OCI-LY1 (cell line): Measurements from ENCODE around the gene CTPS1.

Experiments
- H2AFZ ChIP-seq: fragments of 200-600 bp; sonication (generic), shearing (Covaris generic); 2 replicates; pipeline ENCODE4 v1.6.0; 2014; ENCODE audit warnings: antibody characterized with exemption, mild to moderate bottlenecking, low read length
- H3F3A ChIP-seq: fragments of 200-600 bp; sonication (generic), shearing (Covaris generic); 2 replicates; pipeline ENCODE4 v1.6.0; 2014; ENCODE audit warnings: mild to moderate bottlenecking, antibody characterized with exemption, low read length, moderate library complexity; ENCODE audit not compliant: insufficient read depth
- H3K27ac ChIP-seq: fragments of 200-600 bp; sonication (generic); 2 replicates; pipeline ENCODE4 v1.5.1; 2014; ENCODE audit warnings: low read length, mixed run types, mild to moderate bottlenecking, low read depth; ENCODE audit not compliant: poor library complexity, severe bottlenecking
- H3K27me3 ChIP-seq: fragments of 200-600 bp; sonication (generic); 2 replicates; pipeline ENCODE4 v1.6.0; 2014; ENCODE audit warnings: antibody characterized with exemption, mild to moderate bottlenecking, low read length, moderate library complexity; ENCODE audit not compliant: insufficient read depth
- H3K36me3 ChIP-seq: fragments of 200-600 bp; sonication (generic); 2 replicates; pipeline ENCODE4 v1.6.1; 2014; ENCODE audit warnings: mild to moderate bottlenecking, antibody characterized with exemption, low read length, moderate library complexity, mixed read lengths; ENCODE audit not compliant: insufficient read depth
- H3K4me1 ChIP-seq: fragments of 200-600 bp; sonication (generic); 2 replicates; pipeline ENCODE4 v1.5.1; 2014; ENCODE audit warnings: mild to moderate bottlenecking, low read length, moderate library complexity; ENCODE audit not compliant: insufficient read depth, severe bottlenecking
- H3K4me2 ChIP-seq: fragments of 200-600 bp; sonication (generic), shearing (Covaris generic); 2 replicates; pipeline ENCODE4 v1.6.1; 2014; ENCODE audit warnings: low read length
- H3K4me3 ChIP-seq: fragments of 200-600 bp; sonication (generic); 2 replicates; pipeline ENCODE4 v1.5.1; 2014; ENCODE audit warnings: low read length, low read depth, mild to moderate bottlenecking, mixed read lengths; ENCODE audit not compliant: poor library complexity, severe bottlenecking
- H3K79me2 ChIP-seq: fragments of 200-600 bp; shearing (Covaris generic); 2 replicates; pipeline ENCODE4 v1.6.1; 2016; ENCODE audit warnings: mixed run types, low read length, mixed read lengths; ENCODE audit not compliant: insufficient read depth
- H3K9ac ChIP-seq: fragments of 200-600 bp; sonication (generic), shearing (Covaris generic); 2 replicates; pipeline ENCODE4 v1.6.1; 2014; ENCODE audit warnings: mild to moderate bottlenecking, low read length, mixed read lengths
- H3K9me2 ChIP-seq: fragments of 200-600 bp; sonication (generic), shearing (Covaris generic); 2 replicates; pipeline ENCODE4 v1.6.1; 2014; ENCODE audit warnings: low read depth, mild to moderate bottlenecking, low read length, mixed read lengths
- H3K9me3 ChIP-seq: fragments of 200-600 bp; shearing (Covaris generic); 2 replicates; pipeline ENCODE4 v1.6.1; 2014; ENCODE audit warnings: low read length, mixed read lengths
- H4K20me1 ChIP-seq: fragments of 200-600 bp; sonication (generic), shearing (Covaris generic); 2 replicates; pipeline ENCODE4 v1.6.0; 2016; ENCODE audit warnings: mild to moderate bottlenecking, low read length; ENCODE audit not compliant: insufficient read depth
- CTCF ChIP-seq: fragments of 200-600 bp; sonication (generic), shearing (Covaris generic); IDR thresholded peaks from 2 replicates; pipeline ENCODE4 v1.5.1; 2017; ENCODE audit warnings: mild to moderate bottlenecking, antibody characterized with exemption, low read length, moderate library complexity, mixed read lengths
- EZH2 ChIP-seq: fragments of 200-600 bp; sonication (generic), shearing (Covaris generic); IDR thresholded peaks from 2 replicates; pipeline ENCODE4 v1.8.0; 2017; ENCODE audit warnings: borderline replicate concordance, mixed run types, mild to moderate bottlenecking, antibody characterized with exemption, low read length, moderate library complexity, mixed read lengths

Gene CTPS1

GRCh38 chr1:40986956-40987355 is 7.5 kb downstream of the CTPS1 start:
- no peaks in the 10 kb centered on the region for H3F3A ChIP-seq
- no peak overlapping the region for H3K4me2 ChIP-seq
- no peak overlapping the region for H2AFZ ChIP-seq
- no peaks in the 10 kb centered on the region for H3K9me3 ChIP-seq
- TF ChIP-seq EZH2 = no peak
- TF ChIP-seq CTCF = no peak
- H3K9me2 ChIP-seq = no peaks in the 10 kb centered on the region
- peaks cover 27% of the 10 kb centered on the region for H3K79me2 ChIP-seq
- H3K4me3 ChIP-seq = no peak overlapping the region
- no peaks in the 10 kb centered on the region for H4K20me1 ChIP-seq
- H3K36me3 ChIP-seq = peaks cover 100% of the 10 kb centered on the region
- no peak overlapping the region for H3K9ac ChIP-seq
- H3K27me3 ChIP-seq = no peaks in the 10 kb centered on the region
- peaks cover 13% of the 10 kb centered on the region for H3K4me1 ChIP-seq
- H3K27ac ChIP-seq = no peak overlapping the region

DNA sequence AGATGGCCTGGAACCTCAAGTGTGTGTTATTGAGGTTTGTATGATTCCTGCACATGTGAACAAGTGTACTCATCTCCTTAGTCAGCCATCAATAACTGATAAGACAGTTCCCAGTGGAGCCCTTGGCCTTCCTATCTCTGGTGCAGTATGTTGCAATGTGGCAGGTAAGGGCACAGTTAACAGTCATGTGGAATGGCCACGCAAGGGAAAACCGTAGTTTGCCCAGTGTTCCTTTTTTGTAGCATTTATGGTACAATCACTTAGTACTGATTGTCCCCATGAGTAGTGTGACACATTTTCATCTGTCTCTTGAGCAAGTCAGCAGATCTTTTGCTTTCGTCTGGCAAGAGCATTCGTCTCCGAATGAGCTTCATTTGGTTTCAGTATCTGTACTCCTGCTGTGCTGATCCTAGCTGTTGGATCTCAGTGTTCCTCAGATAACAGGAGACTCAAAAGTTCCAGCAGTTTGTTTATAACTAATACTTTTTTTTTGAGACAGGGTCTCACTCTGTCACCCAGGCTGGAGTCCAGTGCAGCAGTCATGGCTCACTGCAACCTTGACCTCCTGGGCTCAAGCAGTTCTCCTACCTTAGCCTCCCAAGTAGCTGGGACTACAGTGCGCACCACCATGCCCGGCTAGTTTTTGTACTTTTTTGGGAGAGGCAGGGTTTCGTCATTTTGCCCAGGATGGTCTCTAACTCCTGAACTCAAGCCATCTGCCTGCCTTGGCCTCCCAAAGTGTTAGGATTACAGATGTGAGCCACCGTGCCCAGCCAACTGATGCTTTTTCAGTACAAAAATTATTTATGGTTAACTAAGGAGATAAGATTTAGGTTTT is 8.2 kb downstream of the CTPS1 start:
- no peak overlapping the region for H3K4me2 ChIP-seq
- H3K27me3 ChIP-seq = no peaks in the 10 kb centered on the region
- no peak overlapping the region for H3K4me3 ChIP-seq
- no peak for TF ChIP-seq CTCF
- no peak for TF ChIP-seq EZH2
- H2AFZ ChIP-seq = no peak overlapping the region
- H3K79me2 ChIP-seq = peaks cover 20% of the 10 kb centered on the region
- H3F3A ChIP-seq = no peaks in the 10 kb centered on the region
- H3K9ac ChIP-seq = no peak overlapping the region
- no peaks in the 10 kb centered on the region for H3K9me2 ChIP-seq
- no peaks in the 10 kb centered on the region for H3K9me3 ChIP-seq
- H3K4me1 ChIP-seq = peaks cover 6% of the 10 kb centered on the region
- H3K27ac ChIP-seq = no peak overlapping the region
- H3K36me3 ChIP-seq = peaks cover 100% of the 10 kb centered on the region
- H4K20me1 ChIP-seq = no peaks in the 10 kb centered on the region

DNA sequence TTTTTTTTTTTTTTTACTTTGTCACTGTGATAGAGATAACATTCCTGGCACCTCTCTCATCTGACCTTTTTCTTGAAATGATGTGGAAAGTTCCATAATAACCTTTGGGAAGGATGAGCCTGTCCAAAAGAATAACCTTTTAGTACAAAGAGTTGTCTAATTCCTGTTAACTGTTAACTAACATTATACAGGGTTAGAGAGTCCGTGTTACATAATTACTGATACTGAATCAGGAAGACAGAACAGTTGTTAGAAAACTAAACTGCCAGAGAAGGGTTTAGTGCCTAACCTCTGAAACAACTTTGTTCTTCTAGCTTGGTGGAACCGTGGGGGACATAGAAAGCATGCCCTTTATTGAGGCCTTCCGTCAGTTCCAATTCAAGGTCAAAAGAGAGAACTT is 8.8 kb downstream of the CTPS1 start:
- peaks cover 14% of the 10 kb centered on the region for H3K79me2 ChIP-seq
- no peaks in the 10 kb centered on the region for H3K9me3 ChIP-seq
- no peak overlapping the region for H3K4me3 ChIP-seq
- H3K4me1 ChIP-seq = no peaks in the 10 kb centered on the region
- H4K20me1 ChIP-seq = no peaks in the 10 kb centered on the region
- no peak overlapping the region for H3K4me2 ChIP-seq
- no peak for TF ChIP-seq EZH2
- TF ChIP-seq CTCF = no peak
- H3F3A ChIP-seq = no peaks in the 10 kb centered on the region
- no peak overlapping the region for H3K27ac ChIP-seq
- no peak overlapping the region for H2AFZ ChIP-seq
- no peak overlapping the region for H3K9ac ChIP-seq
- no peaks in the 10 kb centered on the region for H3K9me2 ChIP-seq
- peaks cover 100% of the 10 kb centered on the region for H3K36me3 ChIP-seq
- H3K27me3 ChIP-seq = no peaks in the 10 kb centered on the region
